SK-N-MC (cell line): ENCODE results near the gene OGFOD1.

Experiments used
- DNase-seq: peaks from one replicate; pipeline ENCODE4 v3.0.0-alpha.2; 2011; ENCODE audit warnings: low read depth, low spot score
- H3K27ac ChIP-seq: fragments of 200-600 bp; sonication (generic); 2 replicates; pipeline ENCODE4 v1.5.1; 2016; ENCODE audit warnings: mixed run types
- H3K36me3 ChIP-seq: fragments of 200-600 bp; sonication (generic); 2 replicates; pipeline ENCODE4 v1.6.1; 2017; ENCODE audit warnings: antibody characterized with exemption, low read length, mixed read lengths; ENCODE audit not compliant: insufficient read depth
- H3K4me3 ChIP-seq: fragments of 200-600 bp; sonication (generic); 2 replicates; pipeline ENCODE4 v1.5.1; 2016
- H3K9ac ChIP-seq: fragments of 200-600 bp; sonication (generic); 2 replicates; pipeline ENCODE4 v1.8.0; 2017; ENCODE audit warnings: mixed run types, mixed read lengths; ENCODE audit not compliant: insufficient read length
- H3K9me3 ChIP-seq: fragments of 200-600 bp; sonication (generic); 2 replicates; pipeline ENCODE4 v1.6.1; 2017; ENCODE audit warnings: low read depth, mild to moderate bottlenecking, antibody characterized with exemption, low read length, moderate library complexity, mixed read lengths
- EZH2 ChIP-seq: fragments of 200-600 bp; sonication (generic); IDR thresholded peaks from one replicate; pipeline ENCODE4 v1.6.1; 2017; ENCODE audit warnings: antibody characterized with exemption
- FOXP2 ChIP-seq: optimal IDR thresholded peaks from 2 replicates; pipeline ENCODE3; 2011; ENCODE audit warnings: mild to moderate bottlenecking, moderate library complexity; ENCODE audit not compliant: insufficient read depth; ENCODE audit errors: extremely low read length, control extremely low read depth
- POLR2AphosphoS5 ChIP-seq: IDR thresholded peaks from 2 replicates; pipeline ENCODE4 v1.6.1; 2012; ENCODE audit warnings: mild to moderate bottlenecking, low read depth, low read length, borderline replicate concordance

Gene OGFOD1

DNA sequence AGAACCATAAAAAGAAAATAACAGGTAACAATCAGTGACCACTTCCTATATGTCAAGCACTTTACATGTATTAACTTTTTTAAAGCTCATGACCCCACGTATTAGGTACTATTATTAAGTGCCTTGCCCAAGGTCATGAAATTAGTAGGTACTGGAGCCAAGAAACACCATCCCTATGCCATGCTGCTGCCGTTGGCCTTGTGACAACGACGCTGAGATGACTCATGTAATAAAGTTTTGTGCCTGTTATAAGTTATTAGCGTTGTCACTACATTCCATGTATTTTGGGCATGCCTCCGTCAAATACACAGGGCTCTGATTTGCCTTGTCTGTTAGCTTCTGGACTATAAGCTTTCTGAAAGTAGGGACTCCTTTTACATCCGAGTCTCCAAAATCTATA is 67.1 kb downstream of the OGFOD1 start:
- no peaks in the 10 kb centered on the region for H3K36me3 ChIP-seq
- no peak overlapping the region for H3K4me3 ChIP-seq
- no peak for DNase-seq
- H3K9me3 ChIP-seq, result no peaks in the 10 kb centered on the region
- H3K27ac ChIP-seq, result no peak overlapping the region
- H3K9ac ChIP-seq, result no peak overlapping the region
- TF ChIP-seq FOXP2, result no peak
- no peak for TF ChIP-seq POLR2AphosphoS5

GRCh38 chr16:56519459-56520250 is 68.3 kb downstream of the OGFOD1 start, which contains the start of gene BBS2:
Gene BBS2 (minus strand): TSS chr16:56520024. CDS start chr16:56519862, 162 bp downstream.
- no peak within 1 kb of the TSS for H3K27ac ChIP-seq
- DNase-seq, result peak; percentile 8
- H3K9ac ChIP-seq, result peak within 1 kb of the TSS; percentile 37
- no peaks in the 10 kb centered on the region for H3K36me3 ChIP-seq
- H3K9me3 ChIP-seq, result no peaks in the 10 kb centered on the region
- TF ChIP-seq POLR2AphosphoS5 (peak; percentile 81; the same call in 1 of the 2 replicates), EZH2 (no peak)
- peak within 1 kb of the TSS; percentile 85 for H3K4me3 ChIP-seq

DNA sequence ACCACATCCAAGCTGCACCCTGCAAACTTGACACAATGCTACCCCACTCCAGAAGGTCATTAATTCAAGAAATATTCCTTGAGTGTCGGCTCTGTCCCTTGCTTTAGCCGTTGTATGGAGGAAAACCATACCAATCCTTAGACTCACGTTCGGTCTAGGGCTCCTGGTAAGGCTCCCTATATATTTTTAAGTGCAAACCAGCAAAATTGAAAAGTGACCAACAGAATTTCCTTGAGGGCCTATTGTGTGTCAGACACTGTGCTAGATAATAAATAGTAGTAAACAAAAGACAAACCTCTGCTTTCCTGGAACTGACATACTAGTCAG is 68.9 kb downstream of the OGFOD1 start:
- Histone ChIP-seq H3K9me3 (no peaks in the 10 kb centered on the region), H3K27ac (no peak overlapping the region), H3K4me3 (peak overlapping the region; percentile 85), H3K9ac (peak overlapping the region; percentile 37), H3K36me3 (no peaks in the 10 kb centered on the region)
- TF ChIP-seq POLR2AphosphoS5 (no peak), FOXP2 (no peak), EZH2 (no peak)
- no peak for DNase-seq

- TF ChIP-seq FOXP2, result no peak
- no peak for TF ChIP-seq EZH2
- no peak for TF ChIP-seq POLR2AphosphoS5
- Histone ChIP-seq H3K4me3 (no peak overlapping the region), H3K9ac (no peak overlapping the region), H3K9me3 (no peaks in the 10 kb centered on the region), H3K27ac (no peak overlapping the region), H3K36me3 (no peaks in the 10 kb centered on the region)
- no peak for DNase-seq
Observed at GRCh38 chr16:56525236-56525635, 73.9 kb downstream of the OGFOD1 start.
